Glomerular visceral epithelial cell (primary cell): Measurements from ENCODE around the gene ADAMTSL3.
A peak's percentile ranks its signal among the peaks of the same experiment; 100 is the strongest.

ENCODE experiments used
- DNase-seq: peaks from one replicate; pipeline ENCODE4 v3.0.0-alpha.2; 2016; ENCODE audit errors: extremely low spot score

ADAMTSL3 gene

GRCh38 chr15:83653639-83654378 lies at the start of gene ADAMTSL3:
TSS of gene ADAMTSL3 (plus strand) at chr15:83654123. CDS start at chr15:83655762, 1,639 bp downstream.
- peak; percentile 84 for DNase-seq

- DNase-seq, result no peak
These were observed 49.4 kb upstream of the ADAMTSL3 start for GRCh38 chr15:83604549-83604948.

GRCh38 chr15:83605111-83605945 lies 48.6 kb upstream of the ADAMTSL3 start:
- DNase-seq, result no peak

- no peak for DNase-seq
These were observed 43.8 kb upstream of the ADAMTSL3 start for GRCh38 chr15:83610132-83610531.

- no peak for DNase-seq
These were observed 42.8 kb upstream of the ADAMTSL3 start for GRCh38 chr15:83610901-83611685.

- no peak for DNase-seq
These were observed 41.7 kb upstream of the ADAMTSL3 start for GRCh38 chr15:83612226-83612625.

GRCh38 chr15:83612898-83613635 lies 40.9 kb upstream of the ADAMTSL3 start:
- DNase-seq, result peak; percentile 57

- peak; percentile 86 for DNase-seq
These were observed 40.2 kb upstream of the ADAMTSL3 start for GRCh38 chr15:83613714-83614113.

GRCh38 chr15:83616840-83617239 lies 37.1 kb upstream of the ADAMTSL3 start:
- no peak for DNase-seq

- peak; percentile 60 for DNase-seq
These were observed 27.6 kb upstream of the ADAMTSL3 start for GRCh38 chr15:83626171-83626802.

GRCh38 chr15:83631534-83631933 lies 22.4 kb upstream of the ADAMTSL3 start:
- DNase-seq, result no peak

- DNase-seq, result no peak
These were observed 10.7 kb upstream of the ADAMTSL3 start for GRCh38 chr15:83643201-83643600.

- no peak for DNase-seq
These were observed 9.5 kb upstream of the ADAMTSL3 start for GRCh38 chr15:83644439-83644838.

- no peak for DNase-seq
These were observed 3.1 kb upstream of the ADAMTSL3 start for GRCh38 chr15:83650831-83651230.

GRCh38 chr15:83651541-83651940 lies 2.4 kb upstream of the ADAMTSL3 start:
- DNase-seq, result no peak

- no peak for DNase-seq
These were observed 1.2 kb upstream of the ADAMTSL3 start for GRCh38 chr15:83652626-83653204.

- DNase-seq, result no peak
These were observed 660 bp upstream of the ADAMTSL3 start for GRCh38 chr15:83653288-83653638.

GRCh38 chr15:83654379-83655236 lies 685 bp downstream of the ADAMTSL3 start:
- DNase-seq, result peak; percentile 66

GRCh38 chr15:83655237-83655616 lies 1.3 kb downstream of the ADAMTSL3 start:
- no peak for DNase-seq

GRCh38 chr15:83656192-83656591 lies 2.3 kb downstream of the ADAMTSL3 start:
- no peak for DNase-seq
